Panc1 (cell line): ENCODE results near the gene TSPYL2. TPM values are rescaled to one million over a fixed set of nuclear protein-coding genes. Genes with fewer than 3 reads are reported as not detected.

Experiments used
- ATAC-seq: fragments of 200-7000 bp; cut with Tn5 transposase; 2 replicates; pipeline ENCODE4 v1.9.1; 2020; ENCODE audit warnings: mild to moderate bottlenecking, moderate library complexity
- BruUV-seq: library from RNA; stranded (reverse); fragments of 400-500 nt; replicated peaks from 2 replicates; lab custom pipeline; 2021; lab: Mats Ljungman, UMichigan
- CTCF ChIA-PET: fragments of 300-600 bp; sonication (Branson Sonifier 250); formaldehyde crosslinking; loops from one replicate; lab custom pipeline; 2022; ENCODE audit warnings: antibody characterized with exemption; lab: Charles Lee
- POLR2A ChIA-PET: fragments of 300-600 bp; sonication (Branson Sonifier 250); formaldehyde crosslinking; loops from one replicate; lab custom pipeline; 2022; ENCODE audit warnings: antibody characterized with exemption; lab: Charles Lee
- DNase-seq: peaks from one replicate; pipeline ENCODE4 v3.0.0-alpha.2; 2010; ENCODE audit warnings: low read depth, low spot score
- H3K27ac ChIP-seq: 2 replicates; pipeline ENCODE4 v1.5.1; 2011; ENCODE audit warnings: mild to moderate bottlenecking, low read length, inconsistent platforms
- H3K27me3 ChIP-seq: fragments of 200-500 bp; sonication (Bioruptor generic); 2 replicates; pipeline ENCODE4 v1.6.0; 2014; ENCODE audit warnings: low read length, inconsistent platforms; ENCODE audit not compliant: control insufficient read depth, insufficient read depth
- H3K36me3 ChIP-seq: fragments of 200-500 bp; sonication (Bioruptor generic); 2 replicates; pipeline ENCODE4 v1.5.1; 2014; ENCODE audit warnings: inconsistent platforms, mild to moderate bottlenecking, low read length, moderate library complexity; ENCODE audit not compliant: control insufficient read depth, insufficient read depth
- H3K4me1 ChIP-seq: 2 replicates; pipeline ENCODE4 v1.5.1; 2011; ENCODE audit warnings: inconsistent platforms, mild to moderate bottlenecking, low read length, moderate library complexity; ENCODE audit not compliant: control insufficient read depth, insufficient read depth
- H3K4me3 ChIP-seq, 2 experiments: 2 replicates each; pipeline ENCODE4 v1.5.1; 2011 to 2012; ENCODE audit warnings: low read depth in 2 of 2, low read length in 2 of 2, mild to moderate bottlenecking in 2 of 2, inconsistent platforms in 1 of 2, moderate library complexity in 1 of 2
- H3K9me3 ChIP-seq: fragments of 200-500 bp; sonication (Bioruptor generic); 2 replicates; pipeline ENCODE4 v1.5.1; 2014; ENCODE audit warnings: low read depth, mild to moderate bottlenecking, inconsistent platforms, low read length, moderate library complexity; ENCODE audit not compliant: control insufficient read depth, insufficient read depth
- POLR2AphosphoS5 ChIP-seq: IDR thresholded peaks from 2 replicates; pipeline ENCODE4 v1.6.1; 2012; ENCODE audit warnings: mild to moderate bottlenecking, low read depth, low read length, moderate library complexity
- SIN3A ChIP-seq: IDR thresholded peaks from 2 replicates; pipeline ENCODE4 v1.6.1; 2012; ENCODE audit warnings: low read depth, mild to moderate bottlenecking, low read length, moderate library complexity, borderline replicate concordance; ENCODE audit not compliant: insufficient read depth
- TCF7L2 ChIP-seq: IDR thresholded peaks from 2 replicates; pipeline ENCODE4 v1.6.1; 2011; ENCODE audit warnings: mild to moderate bottlenecking, low read depth, low read length, inconsistent platforms
- in situ Hi-C: cut with HindIII; loops from 2 replicates; pipeline ENCODE4 v1.10.0; 2016; ENCODE audit warnings: low sequenced_read_pairs, low pct_unique_long_range_greater_than_20kb
- intact Hi-C: fragments of 100-400 bp; cut with micrococcal nuclease; formaldehyde crosslinking; loops from one replicate; pipeline ENCODE4 v1.10.0; 2022; ENCODE audit not compliant: unreplicated experiment
- total RNA-seq: library from RNA; stranded (reverse); gene quantifications from one replicate; pipeline ENCODE4 v1.2.1, GENCODE V29; 2021; ENCODE audit not compliant: unreplicated experiment
- TF ChIP-seq, protein P1 (sequence below), 2 experiments: IDR thresholded peaks; 2 replicates each; pipeline ENCODE4 v1.6.1; 2011 to 2012; ENCODE audit warnings: low read depth in 2 of 2, control low read depth in 1 of 2, low read length in 1 of 2, mild to moderate bottlenecking in 1 of 2, moderate library complexity in 1 of 2; ENCODE audit not compliant: insufficient read depth in 1 of 2
- TF ChIP-seq, protein P2 (sequence below): fragments of 450-650 bp; IDR thresholded peaks from 2 replicates; pipeline ENCODE4 v1.5.1; 2017; ENCODE audit warnings: mild to moderate bottlenecking

TSPYL2 gene
- total RNA-seq, 1 experiment from 2014 or later: 25.0 TPM

- no peaks in the 10 kb centered on the region for H3K27me3 ChIP-seq
- CTCF ChIA-PET: no interaction called here
- H3K27ac ChIP-seq: no peak overlapping the region
- in situ Hi-C loops: no loop called here
- no peak for ATAC-seq
- TF ChIP-seq SIN3A (no peak), TCF7L2 (no peak)
- POLR2A ChIA-PET: no interaction called here
- DNase-seq: no peak
- no peaks in the 10 kb centered on the region for H3K36me3 ChIP-seq
- intact Hi-C loops: no loop called here
- BruUV-seq: no TSS peak
- peaks cover 4% of the 10 kb centered on the region; the same call in 1 of the 2 replicates for H3K4me1 ChIP-seq
- H3K9me3 ChIP-seq: no peaks in the 10 kb centered on the region
- H3K4me3 ChIP-seq: no peak overlapping the region
These were observed 7.2 kb upstream of the TSPYL2 start for GRCh38 chrX:53075011-53075410.

DNA sequence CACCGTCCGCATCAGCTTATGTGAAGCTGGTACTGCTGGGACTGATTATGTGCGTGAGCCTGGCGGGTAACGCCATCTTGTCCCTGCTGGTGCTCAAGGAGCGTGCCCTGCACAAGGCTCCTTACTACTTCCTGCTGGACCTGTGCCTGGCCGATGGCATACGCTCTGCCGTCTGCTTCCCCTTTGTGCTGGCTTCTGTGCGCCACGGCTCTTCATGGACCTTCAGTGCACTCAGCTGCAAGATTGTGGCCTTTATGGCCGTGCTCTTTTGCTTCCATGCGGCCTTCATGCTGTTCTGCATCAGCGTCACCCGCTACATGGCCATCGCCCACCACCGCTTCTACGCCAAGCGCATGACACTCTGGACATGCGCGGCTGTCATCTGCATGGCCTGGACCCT is 5.5 kb upstream of the TSPYL2 start:
- no TSS peak for BruUV-seq
- Histone ChIP-seq H3K36me3 (no peaks in the 10 kb centered on the region), H3K27me3 (no peaks in the 10 kb centered on the region), H3K27ac (no peak overlapping the region), H3K9me3 (no peaks in the 10 kb centered on the region), H3K4me1 (peaks cover 4% of the 10 kb centered on the region), H3K4me3 (no peak overlapping the region)
- no peak for TF ChIP-seq TCF7L2
- TF ChIP-seq, protein P1, sequence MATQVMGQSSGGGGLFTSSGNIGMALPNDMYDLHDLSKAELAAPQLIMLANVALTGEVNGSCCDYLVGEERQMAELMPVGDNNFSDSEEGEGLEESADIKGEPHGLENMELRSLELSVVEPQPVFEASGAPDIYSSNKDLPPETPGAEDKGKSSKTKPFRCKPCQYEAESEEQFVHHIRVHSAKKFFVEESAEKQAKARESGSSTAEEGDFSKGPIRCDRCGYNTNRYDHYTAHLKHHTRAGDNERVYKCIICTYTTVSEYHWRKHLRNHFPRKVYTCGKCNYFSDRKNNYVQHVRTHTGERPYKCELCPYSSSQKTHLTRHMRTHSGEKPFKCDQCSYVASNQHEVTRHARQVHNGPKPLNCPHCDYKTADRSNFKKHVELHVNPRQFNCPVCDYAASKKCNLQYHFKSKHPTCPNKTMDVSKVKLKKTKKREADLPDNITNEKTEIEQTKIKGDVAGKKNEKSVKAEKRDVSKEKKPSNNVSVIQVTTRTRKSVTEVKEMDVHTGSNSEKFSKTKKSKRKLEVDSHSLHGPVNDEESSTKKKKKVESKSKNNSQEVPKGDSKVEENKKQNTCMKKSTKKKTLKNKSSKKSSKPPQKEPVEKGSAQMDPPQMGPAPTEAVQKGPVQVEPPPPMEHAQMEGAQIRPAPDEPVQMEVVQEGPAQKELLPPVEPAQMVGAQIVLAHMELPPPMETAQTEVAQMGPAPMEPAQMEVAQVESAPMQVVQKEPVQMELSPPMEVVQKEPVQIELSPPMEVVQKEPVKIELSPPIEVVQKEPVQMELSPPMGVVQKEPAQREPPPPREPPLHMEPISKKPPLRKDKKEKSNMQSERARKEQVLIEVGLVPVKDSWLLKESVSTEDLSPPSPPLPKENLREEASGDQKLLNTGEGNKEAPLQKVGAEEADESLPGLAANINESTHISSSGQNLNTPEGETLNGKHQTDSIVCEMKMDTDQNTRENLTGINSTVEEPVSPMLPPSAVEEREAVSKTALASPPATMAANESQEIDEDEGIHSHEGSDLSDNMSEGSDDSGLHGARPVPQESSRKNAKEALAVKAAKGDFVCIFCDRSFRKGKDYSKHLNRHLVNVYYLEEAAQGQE (IDR thresholded peaks at IDR 0.05; ENCODE audit: insufficient read depth in 1 of 2, low read depth in 2 of 2, low read length in 1 of 2): no peak
- TF ChIP-seq, protein P2, sequence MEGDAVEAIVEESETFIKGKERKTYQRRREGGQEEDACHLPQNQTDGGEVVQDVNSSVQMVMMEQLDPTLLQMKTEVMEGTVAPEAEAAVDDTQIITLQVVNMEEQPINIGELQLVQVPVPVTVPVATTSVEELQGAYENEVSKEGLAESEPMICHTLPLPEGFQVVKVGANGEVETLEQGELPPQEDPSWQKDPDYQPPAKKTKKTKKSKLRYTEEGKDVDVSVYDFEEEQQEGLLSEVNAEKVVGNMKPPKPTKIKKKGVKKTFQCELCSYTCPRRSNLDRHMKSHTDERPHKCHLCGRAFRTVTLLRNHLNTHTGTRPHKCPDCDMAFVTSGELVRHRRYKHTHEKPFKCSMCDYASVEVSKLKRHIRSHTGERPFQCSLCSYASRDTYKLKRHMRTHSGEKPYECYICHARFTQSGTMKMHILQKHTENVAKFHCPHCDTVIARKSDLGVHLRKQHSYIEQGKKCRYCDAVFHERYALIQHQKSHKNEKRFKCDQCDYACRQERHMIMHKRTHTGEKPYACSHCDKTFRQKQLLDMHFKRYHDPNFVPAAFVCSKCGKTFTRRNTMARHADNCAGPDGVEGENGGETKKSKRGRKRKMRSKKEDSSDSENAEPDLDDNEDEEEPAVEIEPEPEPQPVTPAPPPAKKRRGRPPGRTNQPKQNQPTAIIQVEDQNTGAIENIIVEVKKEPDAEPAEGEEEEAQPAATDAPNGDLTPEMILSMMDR: no peak
- no peak for TF ChIP-seq POLR2AphosphoS5
- no peak for TF ChIP-seq SIN3A
- ChIA-PET CTCF (no interaction called here), POLR2A (no interaction called here)
- no peak for DNase-seq
- intact Hi-C loops (no loop called here), in situ Hi-C loops (no loop called here)
- no peak for ATAC-seq
